ENCODE data around the gene DNAJB7. TPM values are rescaled to one million over a fixed set of nuclear protein-coding genes. Genes with fewer than 3 reads are reported as not detected.

DNAJB7 gene
- not detected in 2 replicates for total RNA-seq (2013; cell fraction: nucleolus; rRNA removed)
- total RNA-seq (2014; rRNA removed) (not detected in 2 replicates), total RNA-seq (2014; rRNA removed; fragmentation: Illumina TruSeq; extraction: Trizol) (not detected in 2 replicates), total RNA-seq (2021) (not detected in 2 replicates), polyA plus RNA-seq (2011; rRNA removed) (not detected in 2 replicates), polyA plus RNA-seq (2014; fragmentation: Illumina TruSeq; extraction: Trizol) (not detected in 2 replicates), polyA plus RNA-seq (2014; fragmentation: Nextera tagmentation; extraction: Ambion mirVana) (under 1 TPM; 0.03 to 0.04 TPM), polyA plus RNA-seq (2014; rRNA removed) (not detected in 2 replicates), polyA plus RNA-seq (2016; fragmentation: Nextera tagmentation; extraction: Ambion mirVana) (under 1 TPM; 0.54 to 0.70 TPM), polyA minus RNA-seq (2011; rRNA and poly(A)+ RNA removed) (not detected in 2 replicates), Bru-seq, nascent RNA (not detected), BruChase-seq, experiment 1, labeled RNA remaining after a 6-hour chase (not detected), BruChase-seq, experiment 2, labeled RNA remaining after a 2-hour chase (not detected)
- polyA plus RNA-seq (2011; ENCODE audit: low read depth), result not detected
- not detected in 2 replicates for polyA plus RNA-seq (2011; cell fraction: cytosol; rRNA removed)
- polyA plus RNA-seq (2011; cell fraction: nucleus; rRNA removed), result not detected in 2 replicates
- 0.07 and 0.22 TPM in 2 replicates for polyA plus RNA-seq (2012)
- polyA minus RNA-seq (2011; cell fraction: cytosol; rRNA and poly(A)+ RNA removed), result not detected in 2 replicates
- not detected in 2 replicates for polyA minus RNA-seq (2011; cell fraction: nucleus; rRNA and poly(A)+ RNA removed)
- long read RNA-seq, experiment 1, partial matches to known transcripts, result 0 of 1 reads
- long read RNA-seq, experiment 1, other reads (novel, unspliced or antisense), result 0 of 1 reads
- long read RNA-seq, experiment 2, transcript DNAJB7-201 (1 exons, 2,578 nt), result major isoform, 12 of 12 reads
- long read RNA-seq, experiment 2, partial matches to known transcripts, result 0 of 12 reads
- long read RNA-seq, experiment 2, other reads (novel, unspliced or antisense), result 0 of 12 reads

DNA sequence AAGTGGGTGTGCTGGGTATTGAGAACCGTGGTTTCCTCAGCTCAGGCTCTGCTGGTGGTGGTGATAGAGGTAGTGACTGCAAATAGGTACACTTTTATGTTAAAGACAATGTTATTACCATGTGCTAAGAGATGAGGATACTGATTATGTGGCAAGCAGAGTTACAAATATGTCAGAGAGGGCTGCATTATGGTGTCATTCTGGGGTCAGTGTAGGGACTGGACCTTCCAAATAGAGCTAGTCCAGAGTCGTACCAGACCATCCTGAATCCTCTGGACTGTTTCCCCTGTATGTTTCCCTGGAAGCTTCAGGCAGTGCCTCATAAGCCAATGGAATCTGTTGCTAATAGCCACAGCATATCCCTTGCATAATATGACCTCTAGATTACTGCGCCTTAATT is at the start of gene DNAJB7:
Gene DNAJB7, minus strand, starts transcription at position 101 of the 400 bp plus-strand sequence. CDS start 119 bp downstream, outside the sequence.
- Histone ChIP-seq H2AFZ (ENCODE audit: control insufficient read depth, low read depth, low read length) (no peak within 1 kb of the TSS), H3K36me3 (ENCODE audit: control insufficient read depth in 2 of 2, insufficient read depth in 2 of 2, low read length in 1 of 2) (no peaks in the 10 kb centered on the region), H3K9ac (ENCODE audit: control insufficient read depth, insufficient read depth, low read length) (no peak within 1 kb of the TSS), H3K27ac (ENCODE audit: control insufficient read depth, insufficient read depth) (no peak within 1 kb of the TSS), H3K4me2 (ENCODE audit: control insufficient read depth, insufficient read depth) (no peak within 1 kb of the TSS), H3K4me3 (no peak within 1 kb of the TSS), H4K20me1 (ENCODE audit: control insufficient read depth, insufficient read depth) (no peaks in the 10 kb centered on the region), H3K4me1 (ENCODE audit: control insufficient read depth, insufficient read depth, low read length) (peaks cover 10% of the 10 kb centered on the region), H3K79me2 (ENCODE audit: control insufficient read depth, insufficient read depth, low read length) (peaks cover 32% of the 10 kb centered on the region), H3K9me3 (replicated peaks; ENCODE audit: control insufficient read depth, insufficient read depth, low read length) (no peaks in the 10 kb centered on the region), H3K27me3 (replicated peaks in 1 of 2; ENCODE audit: control insufficient read depth in 2 of 2, insufficient read depth in 2 of 2, low read length in 1 of 2) (no peaks in the 10 kb centered on the region)
- no peak for DNase-seq (ENCODE audit: low read depth, low spot score)
- POLR2A ChIA-PET, result interaction anchor here (0.5 to 1.1 kb wide), 4 partner anchors 14 to 208 kb away, joined by 3 to 4 read pairs (median 3); no protein-coding TSS in a partner anchor
- CTCF ChIA-PET, result no interaction called here
- ATAC-seq, result no peak
- intact Hi-C loops (cut with micrococcal nuclease; ENCODE audit: unreplicated experiment), result no loop called here
- no TSS peak for BruUV-seq (replicated peaks)
- 92% methylated on average over 3 of the region's 3 CpGs for WGBS (ENCODE audit: insufficient coverage, insufficient replicate concordance, low lambda C conversion rate, missing lambda C conversion rate)
- SMC1A ChIA-PET (ENCODE audit: uncharacterized antibody, unreplicated experiment), result interaction anchor here (1.0 to 1.2 kb wide), 2 partner anchors 8 to 178 kb away, joined by 3 to 6 read pairs; no protein-coding TSS in a partner anchor
- no peak for FAIRE-seq
- in situ Hi-C loops (cut with MboI), result no loop called here
- TF ChIP-seq, protein P1, sequence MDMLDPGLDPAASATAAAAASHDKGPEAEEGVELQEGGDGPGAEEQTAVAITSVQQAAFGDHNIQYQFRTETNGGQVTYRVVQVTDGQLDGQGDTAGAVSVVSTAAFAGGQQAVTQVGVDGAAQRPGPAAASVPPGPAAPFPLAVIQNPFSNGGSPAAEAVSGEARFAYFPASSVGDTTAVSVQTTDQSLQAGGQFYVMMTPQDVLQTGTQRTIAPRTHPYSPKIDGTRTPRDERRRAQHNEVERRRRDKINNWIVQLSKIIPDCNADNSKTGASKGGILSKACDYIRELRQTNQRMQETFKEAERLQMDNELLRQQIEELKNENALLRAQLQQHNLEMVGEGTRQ (IDR thresholded peaks at IDR 0.05; ENCODE audit: borderline replicate concordance, low read depth, low read length), result no peak
- RAD21 ChIA-PET (ENCODE audit: unreplicated experiment), result no interaction called here
